Fibroblast of the aortic adventitia (primary cell): ENCODE results near the gene S100A13. TPM values are rescaled to one million over a fixed set of nuclear protein-coding genes. Genes with fewer than 3 reads are reported as not detected.

Source experiments
- DNase-seq: peaks from one replicate; pipeline ENCODE4 v3.0.0-alpha.2; 2010; ENCODE audit warnings: low read depth
- H3K4me3 ChIP-seq: 2 replicates; pipeline ENCODE4 v1.5.1; 2011; ENCODE audit warnings: low read depth, mild to moderate bottlenecking, control low read depth, low read length, moderate library complexity
- total RNA-seq: library from RNA; depleted of rRNA; stranded (reverse); fragments of >200 nt; gene quantifications from 2 replicates; pipeline ENCODE4 v1.2.3, GENCODE V29; 2012; ENCODE audit warnings: low replicate concordance
- TF ChIP-seq, protein P1 (sequence below): IDR thresholded peaks from 2 replicates; pipeline ENCODE4 v1.5.1; 2011; ENCODE audit warnings: mild to moderate bottlenecking, low read length, control low read depth, inconsistent platforms; ENCODE audit not compliant: insufficient read depth

S100A13 gene
- total RNA-seq, 1 donor, result 220 TPM

DNA sequence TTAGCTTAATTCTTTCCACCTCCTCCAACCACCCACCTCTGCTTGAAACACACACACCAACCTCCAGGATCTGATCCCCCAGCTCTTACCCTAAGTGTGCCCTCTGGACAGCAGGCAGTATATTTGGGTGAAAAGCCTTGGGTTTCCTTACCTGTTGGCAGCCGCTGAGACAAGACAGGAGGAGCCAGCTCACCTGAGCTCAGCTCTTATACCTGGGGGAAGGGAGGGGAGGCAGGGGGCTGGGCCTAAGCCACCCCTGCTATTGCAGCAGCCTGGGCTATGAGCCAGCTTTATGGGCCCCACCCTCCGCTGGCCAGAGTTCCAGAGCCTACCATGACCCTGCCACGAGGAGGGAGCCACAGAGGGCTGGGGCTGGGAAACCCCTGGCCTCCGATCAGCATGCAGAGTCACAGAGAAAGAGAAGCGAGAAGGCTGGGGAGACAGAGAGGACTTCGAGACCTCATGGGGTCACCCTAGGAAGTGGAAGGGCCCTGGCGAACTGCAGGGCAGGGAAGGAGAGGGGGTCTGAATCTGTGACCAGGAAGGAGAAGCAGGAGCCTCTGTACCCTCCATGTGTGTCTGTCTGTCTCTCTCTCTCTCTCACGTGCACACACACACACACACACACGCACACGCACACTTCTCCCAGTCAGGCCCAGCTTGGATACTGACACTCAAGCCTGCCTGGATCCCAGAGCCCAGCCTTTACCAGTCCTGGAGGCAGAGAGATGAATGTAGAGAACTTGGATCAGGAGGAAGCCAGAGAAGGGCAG, 11.0 kb downstream of the S100A13 start, which contains the start of gene S100A14:
S100A14 (minus strand) TSS at position 182 of the 773 bp plus-strand sequence. CDS start 467 bp downstream, outside the sequence.
- TF ChIP-seq, protein P1, sequence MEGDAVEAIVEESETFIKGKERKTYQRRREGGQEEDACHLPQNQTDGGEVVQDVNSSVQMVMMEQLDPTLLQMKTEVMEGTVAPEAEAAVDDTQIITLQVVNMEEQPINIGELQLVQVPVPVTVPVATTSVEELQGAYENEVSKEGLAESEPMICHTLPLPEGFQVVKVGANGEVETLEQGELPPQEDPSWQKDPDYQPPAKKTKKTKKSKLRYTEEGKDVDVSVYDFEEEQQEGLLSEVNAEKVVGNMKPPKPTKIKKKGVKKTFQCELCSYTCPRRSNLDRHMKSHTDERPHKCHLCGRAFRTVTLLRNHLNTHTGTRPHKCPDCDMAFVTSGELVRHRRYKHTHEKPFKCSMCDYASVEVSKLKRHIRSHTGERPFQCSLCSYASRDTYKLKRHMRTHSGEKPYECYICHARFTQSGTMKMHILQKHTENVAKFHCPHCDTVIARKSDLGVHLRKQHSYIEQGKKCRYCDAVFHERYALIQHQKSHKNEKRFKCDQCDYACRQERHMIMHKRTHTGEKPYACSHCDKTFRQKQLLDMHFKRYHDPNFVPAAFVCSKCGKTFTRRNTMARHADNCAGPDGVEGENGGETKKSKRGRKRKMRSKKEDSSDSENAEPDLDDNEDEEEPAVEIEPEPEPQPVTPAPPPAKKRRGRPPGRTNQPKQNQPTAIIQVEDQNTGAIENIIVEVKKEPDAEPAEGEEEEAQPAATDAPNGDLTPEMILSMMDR, result no peak
- H3K4me3 ChIP-seq, result no peak within 1 kb of the TSS
- DNase-seq, result no peak

DNA sequence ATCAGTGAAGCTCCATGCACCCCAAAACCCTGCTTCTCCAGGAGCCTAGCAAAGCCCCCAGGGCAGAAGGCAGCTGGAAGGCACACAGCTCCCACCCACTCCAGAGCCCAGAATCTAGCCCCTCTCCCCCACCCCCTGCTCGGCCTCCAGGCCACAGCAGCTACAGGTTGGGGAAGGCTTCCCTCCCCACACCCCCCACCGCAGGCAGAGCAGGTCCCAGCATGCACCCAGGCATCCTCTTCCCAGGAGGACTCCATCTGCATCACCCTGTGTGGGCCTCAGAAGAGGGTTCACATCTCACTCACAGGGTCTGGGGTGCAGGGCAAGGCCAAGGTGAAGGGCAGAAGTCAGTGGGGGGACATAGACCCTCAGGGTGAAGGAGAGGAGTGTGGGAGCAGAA, 11.9 kb downstream of the S100A13 start:
- no peak overlapping the region for H3K4me3 ChIP-seq
- TF ChIP-seq, protein P1, result no peak
- no peak for DNase-seq

DNA sequence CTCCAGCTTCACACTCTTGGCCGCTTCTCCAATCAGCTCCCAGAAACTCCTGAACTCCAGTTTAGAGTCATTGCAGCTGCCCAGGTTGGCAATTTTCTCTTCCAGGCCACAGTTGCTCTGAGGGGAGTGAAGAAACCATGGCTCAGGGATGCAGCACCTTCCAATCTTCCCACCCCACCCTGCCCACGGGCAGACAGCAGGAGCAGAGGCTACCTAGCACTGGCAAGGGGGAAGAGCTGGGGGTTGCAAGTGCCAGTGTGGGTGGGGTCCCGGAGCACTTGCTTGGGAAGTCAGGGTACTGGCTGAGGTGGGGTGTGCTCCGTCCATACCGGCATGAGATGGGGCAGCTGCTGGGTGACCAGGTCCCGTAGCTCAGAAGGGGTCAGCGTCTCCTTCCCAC, 12.4 kb downstream of the S100A13 start:
- no peak overlapping the region for H3K4me3 ChIP-seq
- TF ChIP-seq, protein P1, result no peak
- DNase-seq, result no peak

DNA sequence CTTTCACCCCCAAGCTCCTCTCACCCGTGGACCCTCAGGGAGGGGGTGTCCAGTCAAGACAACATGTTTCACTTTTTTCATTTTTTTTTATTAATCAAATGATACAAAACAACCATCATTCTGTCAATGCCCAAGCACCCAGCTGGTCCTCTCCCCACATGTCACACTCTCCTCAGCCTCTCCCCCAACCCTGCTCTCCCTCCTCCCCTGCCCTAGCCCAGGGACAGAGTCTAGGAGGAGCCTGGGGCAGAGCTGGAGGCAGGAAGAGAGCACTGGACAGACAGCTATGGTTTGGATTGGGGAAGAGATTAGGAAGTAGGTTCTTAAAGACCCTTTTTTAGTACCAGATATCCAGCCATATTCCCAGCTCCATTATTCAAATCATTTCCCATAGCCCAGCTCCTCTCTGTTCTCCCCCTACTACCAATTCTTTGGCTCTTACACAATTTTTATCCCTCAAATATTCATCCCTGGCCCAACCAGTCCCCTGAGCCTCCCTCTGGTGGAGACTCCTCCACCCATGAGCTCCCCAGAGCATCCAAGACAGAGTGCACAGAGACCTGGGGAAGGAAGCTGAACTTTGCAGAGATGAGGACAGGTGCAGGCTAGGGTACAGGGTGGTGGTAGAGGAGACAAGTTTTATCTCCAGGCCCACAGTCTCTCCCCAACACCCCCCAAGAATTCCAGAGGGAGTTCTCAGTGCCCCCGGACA, 13.0 kb downstream of the S100A13 start:
- TF ChIP-seq, protein P1, result peak; percentile 29
- DNase-seq, result no peak
- no peak overlapping the region for H3K4me3 ChIP-seq

DNA sequence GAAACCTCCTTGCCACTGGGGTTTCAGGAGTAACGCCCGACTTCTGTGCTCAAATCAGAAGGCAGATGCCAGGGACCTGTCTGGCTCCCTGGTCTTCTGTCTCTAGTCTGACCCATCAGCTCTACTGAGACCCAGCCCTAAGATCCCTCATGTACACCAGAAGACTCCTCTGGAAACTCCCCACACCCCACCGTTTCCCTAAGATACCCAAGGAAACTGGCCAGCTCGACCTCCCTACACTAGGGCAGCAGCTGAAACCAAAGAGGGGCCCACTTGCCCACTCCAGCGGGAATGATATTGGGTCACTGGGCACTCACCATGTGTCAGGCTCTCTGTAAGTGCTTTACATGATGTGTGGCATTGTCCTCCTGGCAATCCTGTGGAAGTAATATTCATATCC, 13.9 kb downstream of the S100A13 start:
- no peak for DNase-seq
- TF ChIP-seq, protein P1, result no peak
- peak overlapping the region; percentile 85 for H3K4me3 ChIP-seq

DNA sequence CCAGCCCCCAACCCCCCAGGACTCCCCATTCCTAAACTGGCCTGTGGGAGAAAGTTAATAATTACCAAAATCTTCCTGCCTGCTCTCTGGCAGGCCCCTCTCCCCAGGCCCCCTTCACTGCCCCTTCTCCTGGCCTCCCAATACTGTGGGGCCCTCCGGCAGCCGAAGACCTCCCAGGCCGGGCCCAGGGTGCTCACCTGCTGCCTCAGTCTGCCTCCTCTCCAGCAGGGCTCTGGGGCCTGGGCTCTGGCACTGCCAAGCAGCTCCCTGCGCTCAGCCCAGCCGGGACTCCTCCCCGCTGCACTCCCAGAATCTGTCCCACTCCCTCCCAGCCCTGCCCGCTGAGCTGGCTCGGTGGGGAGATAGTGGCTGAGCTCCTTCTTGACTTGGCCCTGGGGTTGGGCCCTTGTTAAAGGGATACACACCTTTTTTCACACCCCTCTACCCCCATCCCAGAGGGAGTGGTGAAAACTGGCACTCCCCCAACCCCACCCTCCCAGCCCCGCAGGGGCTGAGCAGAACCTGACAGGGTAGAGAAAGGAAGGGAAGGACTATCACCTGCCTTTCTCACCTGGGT, 14.5 kb downstream of the S100A13 start, which contains the start of gene S100A16:
S100A16 (minus strand) TSS at position 383 of the 577 bp plus-strand sequence. CDS start 4,986 bp downstream, outside the sequence.
- TF ChIP-seq, protein P1, result no peak
- peak within 1 kb of the TSS; percentile 85 for H3K4me3 ChIP-seq
- DNase-seq, result peak; percentile 67
